Choroid plexus epithelial cell (primary cell): ENCODE data around the gene STARD4.

Experiments
- DNase-seq: peaks from one replicate; pipeline ENCODE4 v3.0.0-alpha.2; 2010; ENCODE audit warnings: low read depth
- H3K4me3 ChIP-seq: 2 replicates; pipeline ENCODE4 v1.5.1; 2011; ENCODE audit warnings: low read depth, mild to moderate bottlenecking, control low read depth, low read length, moderate library complexity
- CTCF ChIP-seq: conservative IDR thresholded peaks from 2 replicates; pipeline ENCODE4 v1.5.1; 2011; ENCODE audit warnings: low read depth, mild to moderate bottlenecking, control low read depth, inconsistent platforms, low read length, moderate library complexity

STARD4 gene

GRCh38 chr5:111548348-111548950 lies 36.1 kb upstream of the STARD4 start:
- H3K4me3 ChIP-seq = no peak overlapping the region
- TF ChIP-seq CTCF = no peak
- no peak for DNase-seq

GRCh38 chr5:111545031-111545430 lies 32.7 kb upstream of the STARD4 start:
- no peak for DNase-seq
- TF ChIP-seq CTCF = no peak
- H3K4me3 ChIP-seq = no peak overlapping the region

- peak; percentile 55 for DNase-seq
- TF ChIP-seq CTCF = no peak
- no peak overlapping the region for H3K4me3 ChIP-seq
Measured at GRCh38 chr5:111537141-111538024, 25.0 kb upstream of the STARD4 start.

- DNase-seq = no peak
- TF ChIP-seq CTCF = no peak
- no peak overlapping the region for H3K4me3 ChIP-seq
Measured at GRCh38 chr5:111535879-111536549, 23.7 kb upstream of the STARD4 start.

- H3K4me3 ChIP-seq = no peak overlapping the region
- peak; percentile 54 for DNase-seq
- no peak for TF ChIP-seq CTCF
Measured at GRCh38 chr5:111532886-111533582, 20.7 kb upstream of the STARD4 start.

- peak; percentile 96 for DNase-seq
- no peak for TF ChIP-seq CTCF
- H3K4me3 ChIP-seq = peak overlapping the region; percentile 7
Measured at GRCh38 chr5:111530298-111530740, 18.0 kb upstream of the STARD4 start.
